Endodermal cell (in vitro differentiated cells): Measurements from ENCODE around the gene CSTPP1. TPM values are rescaled to one million over a fixed set of nuclear protein-coding genes. Genes with fewer than 3 reads are reported as not detected.

ENCODE experiments used
- DNase-seq: peaks from one replicate; pipeline ENCODE4 v3.0.0-alpha.2; 2017
- H3K27ac ChIP-seq: 2 replicates; pipeline ENCODE4 v1.5.1; 2013; ENCODE audit warnings: mild to moderate bottlenecking, low read depth, low read length, moderate library complexity
- H3K27me3 ChIP-seq: 2 replicates; pipeline ENCODE4 v1.6.1; 2013; ENCODE audit warnings: mild to moderate bottlenecking, low read length, moderate library complexity; ENCODE audit not compliant: insufficient read depth, control insufficient read depth, poor library complexity, severe bottlenecking
- H3K36me3 ChIP-seq: 2 replicates; pipeline ENCODE4 v1.7.0; 2013; ENCODE audit warnings: mild to moderate bottlenecking, low read length, moderate library complexity; ENCODE audit not compliant: control insufficient read depth, insufficient read depth
- H3K4me1 ChIP-seq: one replicate; pipeline ENCODE4 v1.7.0; 2013; ENCODE audit warnings: low read length; ENCODE audit not compliant: control insufficient read depth, insufficient read depth
- H3K4me3 ChIP-seq: 2 replicates; pipeline ENCODE4 v1.5.1; 2013; ENCODE audit warnings: mild to moderate bottlenecking, low read length, moderate library complexity
- H3K9ac ChIP-seq: 2 replicates; pipeline ENCODE4 v1.6.1; 2013; ENCODE audit warnings: mild to moderate bottlenecking, low read length, moderate library complexity; ENCODE audit not compliant: poor library complexity, severe bottlenecking; ENCODE audit errors: extremely low read depth
- H3K9me3 ChIP-seq: 2 replicates; pipeline ENCODE4 v1.6.1; 2013; ENCODE audit warnings: mild to moderate bottlenecking, low read length, moderate library complexity; ENCODE audit not compliant: control insufficient read depth
- H3K27ac Mint-ChIP-seq: 2 replicates; pipeline ENCODE4 v1.8.0; 2020; ENCODE audit warnings: mixed read lengths
- H3K27me3 Mint-ChIP-seq: 2 replicates; pipeline ENCODE4 v1.8.0; 2021; ENCODE audit warnings: mild to moderate bottlenecking, mixed read lengths; ENCODE audit not compliant: insufficient read depth
- H3K36me3 Mint-ChIP-seq: 2 replicates; pipeline ENCODE4 v1.8.0; 2020; ENCODE audit warnings: low read depth, mixed read lengths
- H3K4me1 Mint-ChIP-seq: 2 replicates; pipeline ENCODE4 v1.8.0; 2020; ENCODE audit warnings: mixed read lengths
- H3K4me3 Mint-ChIP-seq: 2 replicates; pipeline ENCODE4 v1.8.0; 2020; ENCODE audit warnings: mild to moderate bottlenecking, moderate library complexity, mixed read lengths
- H3K9me3 Mint-ChIP-seq: 2 replicates; pipeline ENCODE4 v1.8.0; 2020; ENCODE audit warnings: mild to moderate bottlenecking, mixed read lengths
- WGBS, 2 experiments: methylation state at CpG; one replicate each; pipeline versions ENCODE4 v1.1.5 to v1.1.7; 2013; ENCODE audit warnings: missing lambda C conversion rate in 2 of 2, mixed read lengths in 1 of 2; ENCODE audit not compliant: insufficient coverage in 1 of 2, insufficient read length in 1 of 2; 5-methylcytosine and 5-hydroxymethylcytosine counted together
- total RNA-seq, 2 donors: library from RNA; stranded (reverse); fragmentation: NEBNext Ultra II Directional in 1 of 2; extraction: Animal tissue kit (Norgen Biotek cat#: 25700) in 1 of 2; gene quantifications; 2 replicates in 1 of 2; 3 replicates in 1 of 2; pipeline ENCODE4 v1.2.1, GENCODE V29; 2021
- TF ChIP-seq, protein P1 (sequence below): fragments of 200-600 bp; sonication (generic); conservative IDR thresholded peaks from 2 replicates; pipeline ENCODE4 v1.5.0; 2021; ENCODE audit warnings: antibody characterized with exemption, mild to moderate bottlenecking

The CSTPP1 gene
- total RNA-seq, 2 donors from 2014 or later: 46.7 to 57.6 TPM

DNA sequence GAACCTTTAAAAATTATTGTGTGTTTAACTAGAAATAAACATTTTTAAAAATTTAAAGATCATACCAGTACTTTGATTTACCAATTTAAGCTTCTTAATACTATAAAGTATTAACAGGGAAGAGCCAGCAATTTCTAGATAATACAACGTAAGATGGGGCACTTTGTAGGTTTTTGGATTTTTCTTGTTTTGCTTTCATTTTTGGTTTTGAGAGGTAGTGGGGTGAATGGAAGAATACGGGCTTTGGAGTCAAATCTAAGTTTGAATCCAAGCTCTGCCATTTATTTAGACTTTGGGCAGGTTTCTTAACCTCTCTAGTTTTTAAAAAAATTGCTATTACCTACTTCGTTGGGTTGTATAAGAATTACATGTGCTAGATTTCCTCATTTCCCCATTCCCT is 44.9 kb downstream of the CSTPP1 start:
- DNase-seq: no peak
- H3K27me3 ChIP-seq: no peaks in the 10 kb centered on the region
- H3K9me3 Mint-ChIP-seq: no peaks in the 10 kb centered on the region
- no peak overlapping the region for H3K4me3 Mint-ChIP-seq
- H3K36me3 Mint-ChIP-seq: no peaks in the 10 kb centered on the region
- TF ChIP-seq, protein P1, sequence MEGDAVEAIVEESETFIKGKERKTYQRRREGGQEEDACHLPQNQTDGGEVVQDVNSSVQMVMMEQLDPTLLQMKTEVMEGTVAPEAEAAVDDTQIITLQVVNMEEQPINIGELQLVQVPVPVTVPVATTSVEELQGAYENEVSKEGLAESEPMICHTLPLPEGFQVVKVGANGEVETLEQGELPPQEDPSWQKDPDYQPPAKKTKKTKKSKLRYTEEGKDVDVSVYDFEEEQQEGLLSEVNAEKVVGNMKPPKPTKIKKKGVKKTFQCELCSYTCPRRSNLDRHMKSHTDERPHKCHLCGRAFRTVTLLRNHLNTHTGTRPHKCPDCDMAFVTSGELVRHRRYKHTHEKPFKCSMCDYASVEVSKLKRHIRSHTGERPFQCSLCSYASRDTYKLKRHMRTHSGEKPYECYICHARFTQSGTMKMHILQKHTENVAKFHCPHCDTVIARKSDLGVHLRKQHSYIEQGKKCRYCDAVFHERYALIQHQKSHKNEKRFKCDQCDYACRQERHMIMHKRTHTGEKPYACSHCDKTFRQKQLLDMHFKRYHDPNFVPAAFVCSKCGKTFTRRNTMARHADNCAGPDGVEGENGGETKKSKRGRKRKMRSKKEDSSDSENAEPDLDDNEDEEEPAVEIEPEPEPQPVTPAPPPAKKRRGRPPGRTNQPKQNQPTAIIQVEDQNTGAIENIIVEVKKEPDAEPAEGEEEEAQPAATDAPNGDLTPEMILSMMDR: no peak
- H3K4me1 Mint-ChIP-seq: peaks cover 31% of the 10 kb centered on the region
- H3K36me3 ChIP-seq: no peaks in the 10 kb centered on the region
- H3K27me3 Mint-ChIP-seq: no peaks in the 10 kb centered on the region
- no peak overlapping the region for H3K4me3 ChIP-seq
- peaks cover 7% of the 10 kb centered on the region for H3K4me1 ChIP-seq
- no peak overlapping the region for H3K27ac ChIP-seq
- 96% methylated on average over 2 of the region's 3 CpGs; no CpG with 5 or more reads in 1 of the 2 experiments for WGBS, 2 experiments
- H3K9ac ChIP-seq: no peak overlapping the region
- no peak overlapping the region for H3K27ac Mint-ChIP-seq
- H3K9me3 ChIP-seq: no peaks in the 10 kb centered on the region

DNA sequence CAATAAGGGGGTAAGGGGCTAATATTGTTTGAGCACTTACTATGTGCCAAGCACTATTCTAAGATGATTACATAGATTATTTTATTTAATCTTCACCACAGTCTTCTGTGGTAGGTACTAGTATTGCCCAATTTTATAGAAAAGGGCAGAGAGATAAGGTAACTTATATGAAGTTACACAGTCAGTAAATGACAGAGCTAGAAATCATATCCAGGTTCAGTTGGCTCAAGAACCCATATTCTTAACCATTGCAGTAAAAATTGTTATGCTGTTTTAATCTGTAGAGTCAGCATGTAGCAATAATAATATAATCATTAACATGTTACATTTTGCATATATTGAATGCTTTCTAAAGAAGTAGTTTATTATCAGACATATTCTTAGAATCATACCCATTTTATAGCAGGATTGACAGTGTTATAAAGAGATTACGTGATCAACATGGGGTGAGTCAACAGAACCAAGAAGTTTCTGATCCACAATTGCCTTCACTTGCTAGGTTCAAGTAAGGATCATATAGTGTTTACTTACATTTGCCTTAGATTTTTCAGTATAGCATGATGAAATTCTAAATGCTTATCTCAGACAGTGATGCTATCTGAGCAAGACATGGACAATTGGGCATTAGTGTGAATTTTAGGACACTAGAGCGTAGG is 46.4 kb downstream of the CSTPP1 start:
- no peak overlapping the region for H3K4me3 Mint-ChIP-seq
- TF ChIP-seq, protein P1: no peak
- Histone ChIP-seq H3K9ac (no peak overlapping the region), H3K4me3 (no peak overlapping the region), H3K9me3 (no peaks in the 10 kb centered on the region), H3K4me1 (no peaks in the 10 kb centered on the region), H3K36me3 (no peaks in the 10 kb centered on the region), H3K27ac (no peak overlapping the region), H3K27me3 (no peaks in the 10 kb centered on the region)
- H3K27ac Mint-ChIP-seq: no peak overlapping the region
- H3K9me3 Mint-ChIP-seq: no peaks in the 10 kb centered on the region
- WGBS, 2 experiments: 94% methylated on average over 2 of the region's 2 CpGs
- H3K36me3 Mint-ChIP-seq: peaks cover 4% of the 10 kb centered on the region
- peaks cover 16% of the 10 kb centered on the region for H3K4me1 Mint-ChIP-seq
- DNase-seq: no peak
- no peaks in the 10 kb centered on the region for H3K27me3 Mint-ChIP-seq

- no peaks in the 10 kb centered on the region for H3K4me1 ChIP-seq
- Mint-ChIP-seq H3K27me3 (no peaks in the 10 kb centered on the region), H3K4me3 (no peak overlapping the region), H3K27ac (no peak overlapping the region), H3K4me1 (peaks cover 11% of the 10 kb centered on the region), H3K9me3 (no peaks in the 10 kb centered on the region), H3K36me3 (peaks cover 10% of the 10 kb centered on the region)
- H3K27ac ChIP-seq: no peak overlapping the region
- H3K4me3 ChIP-seq: no peak overlapping the region
- DNase-seq: peak; percentile 48
- TF ChIP-seq, protein P1: peak; percentile 11
- no peaks in the 10 kb centered on the region for H3K9me3 ChIP-seq
- no peaks in the 10 kb centered on the region for H3K27me3 ChIP-seq
- no peaks in the 10 kb centered on the region for H3K36me3 ChIP-seq
- 57 to 74% methylated on average over 3 to 6 of the region's 6 CpGs for WGBS, 2 experiments
- no peak overlapping the region for H3K9ac ChIP-seq
Observed at GRCh38 chr11:46983598-46983997, 47.0 kb downstream of the CSTPP1 start.
